Measurements from ENCODE around the gene ARID2.

ARID2 gene

DNA sequence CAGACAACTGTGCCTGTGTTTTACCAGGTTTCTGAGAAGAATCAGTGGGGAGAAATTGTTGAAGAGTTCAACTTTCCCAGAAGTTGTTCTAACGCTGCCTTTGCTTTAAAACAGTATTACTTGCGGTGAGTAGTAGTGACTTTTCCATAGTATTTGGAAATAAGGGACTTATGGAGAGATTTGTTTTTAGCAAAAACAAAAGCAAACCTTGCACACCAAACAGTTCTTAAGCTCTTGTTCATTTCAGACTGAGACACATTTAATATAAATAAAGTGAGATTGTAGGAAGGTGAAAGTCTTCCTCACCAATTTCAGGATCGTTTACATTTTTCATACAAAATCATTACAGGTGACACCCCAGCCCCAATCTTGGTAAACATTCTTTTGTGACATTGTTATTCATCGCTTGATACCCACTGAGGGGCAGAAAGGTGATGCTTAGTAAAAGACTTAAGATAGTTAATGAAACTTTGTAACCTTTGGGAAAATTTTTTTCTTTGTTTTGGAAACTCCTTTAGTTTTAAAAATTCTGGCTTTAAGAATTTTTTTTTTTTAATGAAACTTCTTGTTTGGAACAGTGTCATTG is 1.8 kb downstream of the ARID2 start:
- Histone ChIP-seq H3K36me3 (ENCODE audit: low read length) (peaks cover 22% of the 10 kb centered on the region), H3K4me2 (ENCODE audit: low read depth, low read length, poor library complexity, severe bottlenecking) (peak overlapping the region; percentile 100), H3K4me3 (ENCODE audit: insufficient read depth, low read length, poor library complexity, severe bottlenecking) (peak overlapping the region; percentile 98), H3F3A (ENCODE audit: insufficient read depth) (peaks cover 25% of the 10 kb centered on the region), H4K20me1 (ENCODE audit: low read depth, low read length) (0 out of 2 replicates have a peak, but pooled peaks cover 4% of the 10 kb centered on the region), H3K9me2 (replicated peaks; ENCODE audit: insufficient read depth, low read length) (no peaks in the 10 kb centered on the region), H3K9ac (ENCODE audit: low read length) (peak overlapping the region; percentile 98), H3K9me3 (ENCODE audit: insufficient read depth, low read length) (no peaks in the 10 kb centered on the region), H3K27me3 (ENCODE audit: low read length) (no peaks in the 10 kb centered on the region), H3K79me2 (ENCODE audit: insufficient read depth, low read length) (peaks cover 66% of the 10 kb centered on the region), H2AFZ (ENCODE audit: low read depth, low read length, severe bottlenecking) (peak overlapping the region; percentile 73), H3K27ac (ENCODE audit: low read depth, low read length) (peak overlapping the region; percentile 97)
- no peak for TF ChIP-seq EZH2phosphoT487 (conservative IDR thresholded peaks at IDR 0.05; ENCODE audit: low read length)
- TF ChIP-seq, protein P1, sequence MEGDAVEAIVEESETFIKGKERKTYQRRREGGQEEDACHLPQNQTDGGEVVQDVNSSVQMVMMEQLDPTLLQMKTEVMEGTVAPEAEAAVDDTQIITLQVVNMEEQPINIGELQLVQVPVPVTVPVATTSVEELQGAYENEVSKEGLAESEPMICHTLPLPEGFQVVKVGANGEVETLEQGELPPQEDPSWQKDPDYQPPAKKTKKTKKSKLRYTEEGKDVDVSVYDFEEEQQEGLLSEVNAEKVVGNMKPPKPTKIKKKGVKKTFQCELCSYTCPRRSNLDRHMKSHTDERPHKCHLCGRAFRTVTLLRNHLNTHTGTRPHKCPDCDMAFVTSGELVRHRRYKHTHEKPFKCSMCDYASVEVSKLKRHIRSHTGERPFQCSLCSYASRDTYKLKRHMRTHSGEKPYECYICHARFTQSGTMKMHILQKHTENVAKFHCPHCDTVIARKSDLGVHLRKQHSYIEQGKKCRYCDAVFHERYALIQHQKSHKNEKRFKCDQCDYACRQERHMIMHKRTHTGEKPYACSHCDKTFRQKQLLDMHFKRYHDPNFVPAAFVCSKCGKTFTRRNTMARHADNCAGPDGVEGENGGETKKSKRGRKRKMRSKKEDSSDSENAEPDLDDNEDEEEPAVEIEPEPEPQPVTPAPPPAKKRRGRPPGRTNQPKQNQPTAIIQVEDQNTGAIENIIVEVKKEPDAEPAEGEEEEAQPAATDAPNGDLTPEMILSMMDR (IDR thresholded peaks at IDR 0.05; ENCODE audit: insufficient read depth, low read length, poor library complexity, severe bottlenecking), result no peak

DNA sequence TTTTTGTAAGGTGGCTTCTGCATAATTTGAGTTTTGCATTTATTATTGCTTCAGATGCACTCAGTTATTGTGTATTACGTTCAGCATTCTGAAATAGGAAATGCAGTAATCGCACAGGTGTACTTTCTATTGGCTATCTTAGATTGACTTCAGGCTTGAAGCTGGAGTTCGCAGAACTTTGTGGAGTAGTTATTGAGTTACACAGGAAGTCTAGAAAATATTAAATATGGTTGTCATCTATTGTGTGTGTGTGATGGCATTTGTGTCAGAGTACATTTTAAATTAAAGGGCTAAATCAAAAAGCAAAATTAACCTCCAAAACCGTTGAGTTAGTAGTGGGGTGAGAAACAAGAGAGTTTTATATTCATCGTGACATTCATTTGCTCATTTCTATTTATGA is 2.7 kb downstream of the ARID2 start:
- peaks cover 60% of the 10 kb centered on the region for H3K79me2 ChIP-seq (ENCODE audit: insufficient read depth, low read length)
- H3K4me3 ChIP-seq (ENCODE audit: insufficient read depth, low read length, poor library complexity, severe bottlenecking), result peak overlapping the region; percentile 98
- TF ChIP-seq, protein P1 (IDR thresholded peaks at IDR 0.05; ENCODE audit: insufficient read depth, low read length, poor library complexity, severe bottlenecking), result no peak
- no peak for TF ChIP-seq EZH2phosphoT487 (conservative IDR thresholded peaks at IDR 0.05; ENCODE audit: low read length)
- H2AFZ ChIP-seq (ENCODE audit: low read depth, low read length, severe bottlenecking), result no peak overlapping the region
- H3K9me3 ChIP-seq (ENCODE audit: insufficient read depth, low read length), result no peaks in the 10 kb centered on the region
- H3K27ac ChIP-seq (ENCODE audit: low read depth, low read length), result no peak overlapping the region
- peak overlapping the region; percentile 100 for H3K4me2 ChIP-seq (ENCODE audit: low read depth, low read length, poor library complexity, severe bottlenecking)
- no peaks in the 10 kb centered on the region for H3K9me2 ChIP-seq (replicated peaks; ENCODE audit: insufficient read depth, low read length)
- 0 out of 2 replicates have a peak, but pooled peaks cover 4% of the 10 kb centered on the region for H4K20me1 ChIP-seq (ENCODE audit: low read depth, low read length)
- H3K9ac ChIP-seq (ENCODE audit: low read length), result peak overlapping the region; percentile 24; the same call in 1 of the 2 replicates
- peaks cover 22% of the 10 kb centered on the region for H3F3A ChIP-seq (ENCODE audit: insufficient read depth)
- H3K27me3 ChIP-seq (ENCODE audit: low read length), result no peaks in the 10 kb centered on the region
- H3K36me3 ChIP-seq (ENCODE audit: low read length), result peaks cover 25% of the 10 kb centered on the region

DNA sequence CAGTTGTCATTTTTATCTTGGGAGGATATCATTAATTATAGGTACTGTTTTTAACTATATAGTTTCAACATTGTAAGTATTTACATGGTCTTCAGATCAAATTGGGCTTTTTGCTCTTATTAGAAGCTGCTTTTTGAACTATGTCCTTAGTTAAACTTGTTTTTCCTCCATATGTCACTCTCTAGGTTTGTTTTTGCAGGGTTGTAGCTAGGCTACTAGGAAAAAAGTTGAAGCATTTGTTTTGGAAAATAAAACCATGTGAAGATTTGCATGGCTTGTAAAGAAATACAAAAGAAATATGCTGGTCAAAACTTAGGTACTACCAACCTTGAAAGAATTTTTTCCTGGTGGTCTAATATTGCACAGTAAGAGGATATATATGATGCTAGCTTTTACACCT is 3.4 kb downstream of the ARID2 start:
- Histone ChIP-seq H3K36me3 (ENCODE audit: low read length) (peaks cover 28% of the 10 kb centered on the region), H3K9me2 (replicated peaks; ENCODE audit: insufficient read depth, low read length) (no peaks in the 10 kb centered on the region), H3K4me3 (ENCODE audit: insufficient read depth, low read length, poor library complexity, severe bottlenecking) (no peak overlapping the region), H3K79me2 (ENCODE audit: insufficient read depth, low read length) (peaks cover 67% of the 10 kb centered on the region), H2AFZ (ENCODE audit: low read depth, low read length, severe bottlenecking) (no peak overlapping the region), H3K27me3 (ENCODE audit: low read length) (no peaks in the 10 kb centered on the region), H3F3A (ENCODE audit: insufficient read depth) (peaks cover 18% of the 10 kb centered on the region), H3K27ac (ENCODE audit: low read depth, low read length) (no peak overlapping the region), H3K4me2 (ENCODE audit: low read depth, low read length, poor library complexity, severe bottlenecking) (peak overlapping the region; percentile 100), H4K20me1 (ENCODE audit: low read depth, low read length) (0 out of 2 replicates have a peak, but pooled peaks cover 4% of the 10 kb centered on the region), H3K9ac (ENCODE audit: low read length) (no peak overlapping the region), H3K9me3 (ENCODE audit: insufficient read depth, low read length) (no peaks in the 10 kb centered on the region)
- TF ChIP-seq, protein P1 (IDR thresholded peaks at IDR 0.05; ENCODE audit: insufficient read depth, low read length, poor library complexity, severe bottlenecking), result no peak
- TF ChIP-seq EZH2phosphoT487 (conservative IDR thresholded peaks at IDR 0.05; ENCODE audit: low read length), result no peak

All from SU-DHL-6 (cell line).